Activated CD4-positive, alpha-beta T cell treated with anti-CD3 and anti-CD28 coated beads for 4 hours (primary cell): ENCODE measurements around the gene FBXL19.

Experiments used
- DNase-seq, 2 donors: peaks; one replicate each; pipeline ENCODE4 v3.0.0-alpha.2; 2020

The FBXL19 gene

GRCh38 chr16:30947859-30948666 is 24.7 kb downstream of the FBXL19 start:
- no peak for DNase-seq

DNA sequence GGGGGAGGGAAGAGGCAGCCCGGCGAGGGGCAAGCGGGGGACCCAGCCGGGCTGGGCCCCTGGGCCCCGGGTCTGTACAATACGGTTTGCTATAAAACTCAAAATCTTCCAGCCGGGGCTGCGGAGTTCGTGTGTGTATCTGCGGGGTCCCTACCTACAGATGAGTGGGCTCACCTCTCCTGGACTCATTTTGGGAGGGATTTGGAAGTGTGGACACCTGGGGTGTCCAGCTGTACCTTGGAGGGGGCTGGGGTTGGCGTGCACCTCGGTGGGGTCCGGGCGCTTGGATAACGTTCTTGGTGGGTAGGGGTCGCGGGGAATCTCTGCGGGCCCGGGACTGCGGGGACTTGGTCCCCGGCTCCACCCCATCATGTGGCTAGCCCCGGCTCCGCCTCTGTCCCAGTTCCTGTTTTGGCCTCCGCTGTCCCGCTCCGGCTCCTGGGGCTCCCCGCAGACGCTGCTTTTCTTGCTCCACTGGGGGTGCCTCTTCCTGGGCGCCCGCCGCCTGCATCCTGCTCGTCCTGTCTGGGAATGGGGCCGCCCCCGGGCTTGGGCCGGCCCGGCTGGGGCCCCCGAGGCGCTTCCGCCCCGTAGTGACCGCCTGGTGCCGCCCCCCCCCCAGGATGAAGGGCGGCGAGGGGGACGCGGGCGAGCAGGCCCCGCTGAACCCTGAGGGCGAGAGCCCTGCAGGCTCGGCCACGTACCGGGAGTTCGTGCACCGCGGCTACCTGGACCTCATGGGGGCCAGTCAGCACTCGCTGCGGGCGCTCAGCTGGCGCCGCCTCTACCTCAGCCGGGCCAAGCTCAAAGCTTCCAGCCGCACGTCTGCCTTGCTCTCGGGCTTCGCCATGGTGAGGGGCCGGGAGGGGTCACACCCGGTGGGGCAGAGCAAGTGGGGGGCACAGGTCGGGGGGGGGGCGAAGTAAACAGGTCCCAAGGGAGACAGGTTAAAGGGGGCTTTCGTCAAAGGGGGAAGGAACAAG is 25.6 kb downstream of the FBXL19 start, which contains the start of gene ORAI3:
ORAI3 (plus strand) TSS at position 402 of the 983 bp plus-strand sequence; CDS start at position 624, 222 bp downstream.
- peak in 1 of 2 donors; percentile 19 for DNase-seq

- DNase-seq: peak in 1 of 2 donors; percentile 28
Measured at GRCh38 chr16:30949650-30950515, 26.5 kb downstream of the FBXL19 start.

GRCh38 chr16:30950516-30951065 is 27.2 kb downstream of the FBXL19 start:
- DNase-seq: no peak

DNA sequence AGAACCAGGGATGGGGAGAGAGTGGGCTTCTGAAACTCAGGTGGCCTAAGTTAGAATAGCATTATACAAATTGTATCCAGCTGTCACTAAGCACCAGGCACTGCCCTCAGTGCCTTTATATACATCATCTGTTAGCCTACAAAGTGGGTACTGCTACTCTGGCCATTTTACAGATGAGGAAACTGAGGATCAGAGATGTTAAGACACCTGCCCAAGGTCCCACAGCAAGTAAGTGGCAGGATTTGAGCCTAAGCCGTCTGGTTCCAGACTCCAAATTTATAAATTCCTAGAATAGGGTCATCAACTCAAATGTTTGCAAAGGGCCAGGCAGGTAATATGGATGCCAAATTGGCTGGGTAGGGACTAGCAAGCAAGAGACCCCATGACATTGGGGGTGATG is 27.8 kb downstream of the FBXL19 start:
- DNase-seq: no peak

DNA sequence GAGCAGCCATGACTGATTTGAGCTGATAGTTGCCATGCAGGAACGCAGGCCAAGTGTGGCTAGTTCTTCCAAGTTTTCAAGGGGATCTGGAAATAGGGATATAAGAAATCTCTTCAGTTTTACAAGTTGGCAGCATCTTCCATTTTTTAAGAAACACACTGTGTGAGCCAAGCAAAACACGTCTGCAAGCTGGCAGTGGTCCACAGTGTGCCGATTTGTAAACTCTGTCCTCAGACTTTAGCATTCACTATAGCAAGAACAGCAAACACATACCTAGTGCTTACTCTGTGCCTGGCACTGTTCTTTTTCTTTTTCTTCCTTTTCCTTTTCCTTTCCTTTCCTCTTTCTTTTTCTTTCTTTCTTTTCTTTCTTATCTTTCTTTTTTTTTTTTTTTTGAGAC is 28.4 kb downstream of the FBXL19 start:
- DNase-seq: no peak

DNA sequence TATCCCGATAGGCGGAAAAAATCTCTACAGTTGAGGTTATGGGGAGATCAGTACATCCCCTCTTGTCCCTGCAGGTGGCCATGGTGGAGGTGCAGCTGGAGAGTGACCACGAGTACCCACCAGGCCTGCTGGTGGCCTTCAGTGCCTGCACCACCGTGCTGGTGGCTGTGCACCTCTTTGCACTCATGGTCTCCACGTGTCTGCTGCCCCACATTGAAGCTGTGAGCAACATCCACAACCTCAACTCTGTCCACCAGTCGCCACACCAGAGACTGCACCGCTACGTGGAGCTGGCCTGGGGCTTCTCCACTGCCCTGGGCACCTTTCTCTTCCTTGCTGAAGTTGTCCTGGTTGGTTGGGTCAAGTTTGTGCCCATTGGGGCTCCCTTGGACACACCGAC is 29.7 kb downstream of the FBXL19 start:
- DNase-seq: no peak

DNA sequence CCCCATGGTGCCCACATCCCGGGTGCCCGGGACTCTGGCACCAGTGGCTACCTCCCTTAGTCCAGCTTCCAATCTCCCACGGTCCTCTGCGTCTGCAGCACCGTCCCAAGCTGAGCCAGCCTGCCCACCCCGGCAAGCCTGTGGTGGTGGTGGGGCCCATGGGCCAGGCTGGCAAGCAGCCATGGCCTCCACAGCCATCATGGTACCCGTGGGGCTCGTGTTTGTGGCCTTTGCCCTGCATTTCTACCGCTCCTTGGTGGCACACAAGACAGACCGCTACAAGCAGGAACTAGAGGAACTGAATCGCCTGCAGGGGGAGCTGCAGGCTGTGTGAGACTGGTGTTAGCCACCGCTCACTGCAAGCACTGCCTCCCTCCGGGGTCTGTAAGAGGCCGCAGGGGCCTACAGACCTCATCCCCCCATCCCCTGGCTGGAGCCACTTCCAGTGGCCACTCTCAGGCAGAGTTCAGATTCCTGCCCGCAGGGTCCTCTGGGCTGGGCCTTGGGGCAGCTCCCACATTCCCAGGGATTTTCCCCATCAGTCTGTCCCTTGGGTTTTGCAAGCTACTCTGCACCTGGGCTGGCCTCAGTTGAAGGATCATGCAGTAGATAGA is 30.2 kb downstream of the FBXL19 start:
- peak; percentile 51 to 59 for DNase-seq

DNA sequence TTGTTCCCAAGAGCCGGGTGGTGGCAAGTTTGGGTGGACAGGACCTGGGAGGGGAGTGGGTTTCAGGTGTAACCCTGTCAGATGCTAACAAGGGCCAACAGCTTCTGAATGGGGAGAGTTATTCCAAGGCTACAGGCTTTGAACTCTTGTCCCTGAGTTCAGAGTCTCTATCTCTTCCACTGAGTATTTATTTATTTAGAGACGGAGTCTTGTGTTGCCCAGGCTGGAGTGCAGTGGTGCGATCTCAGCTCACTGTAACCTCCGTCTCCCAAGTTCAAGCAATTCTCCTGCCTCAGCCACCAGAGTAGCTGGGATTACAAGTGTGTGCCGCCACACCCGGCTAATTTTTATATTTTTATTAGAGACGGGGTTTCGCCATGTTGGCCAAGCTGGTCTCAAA is 31.6 kb downstream of the FBXL19 start:
- no peak for DNase-seq

DNA sequence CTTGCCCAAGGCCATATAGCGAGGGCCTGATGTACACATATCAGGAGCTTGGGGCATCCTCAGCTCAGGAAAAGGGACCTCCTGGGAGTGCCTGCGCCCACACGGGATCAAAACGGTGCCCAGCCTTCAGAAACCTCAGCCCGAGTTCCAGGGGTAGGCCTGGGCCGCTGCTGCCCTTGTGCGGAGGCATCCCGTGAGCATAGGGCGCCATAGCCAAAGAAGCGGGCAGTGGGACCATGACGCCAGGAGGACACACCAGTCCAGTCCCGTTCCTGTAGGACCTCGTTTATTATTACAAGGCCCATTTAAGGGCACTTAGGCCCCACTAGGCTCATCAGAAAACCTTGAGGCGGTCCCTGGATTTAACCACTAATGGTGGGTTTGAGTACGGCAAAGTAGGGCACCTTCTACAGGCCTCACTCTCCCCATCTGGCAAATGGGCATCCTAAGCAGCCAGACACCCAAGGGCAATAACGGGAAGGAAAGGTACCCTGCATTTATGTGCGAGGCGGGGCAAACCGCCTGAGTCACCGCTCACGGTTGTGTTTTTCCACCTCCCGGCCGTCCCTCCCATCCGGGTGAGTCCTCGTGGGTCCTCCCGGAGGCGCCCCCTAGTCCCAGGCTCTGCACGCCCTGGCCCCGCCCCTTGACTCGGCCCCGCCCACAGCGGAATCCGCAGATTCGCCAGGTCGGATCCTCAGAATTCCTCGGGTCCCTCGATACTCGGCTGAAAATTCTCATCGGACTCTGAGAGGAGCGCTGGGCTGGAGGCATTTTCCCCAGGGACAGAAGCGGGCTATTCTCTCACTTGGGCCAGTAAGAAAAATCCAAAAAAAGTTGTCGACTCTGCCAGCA is 33.5 kb downstream of the FBXL19 start:
- DNase-seq: peak; percentile 92 to 94

- DNase-seq: peak; percentile 97 to 99
Measured at GRCh38 chr16:30957456-30958174, 34.2 kb downstream of the FBXL19 start, which contains the start of gene SETD1A. TSS of gene SETD1A (plus strand) at chr16:30957754. CDS start at chr16:30958732, 978 bp downstream.

DNA sequence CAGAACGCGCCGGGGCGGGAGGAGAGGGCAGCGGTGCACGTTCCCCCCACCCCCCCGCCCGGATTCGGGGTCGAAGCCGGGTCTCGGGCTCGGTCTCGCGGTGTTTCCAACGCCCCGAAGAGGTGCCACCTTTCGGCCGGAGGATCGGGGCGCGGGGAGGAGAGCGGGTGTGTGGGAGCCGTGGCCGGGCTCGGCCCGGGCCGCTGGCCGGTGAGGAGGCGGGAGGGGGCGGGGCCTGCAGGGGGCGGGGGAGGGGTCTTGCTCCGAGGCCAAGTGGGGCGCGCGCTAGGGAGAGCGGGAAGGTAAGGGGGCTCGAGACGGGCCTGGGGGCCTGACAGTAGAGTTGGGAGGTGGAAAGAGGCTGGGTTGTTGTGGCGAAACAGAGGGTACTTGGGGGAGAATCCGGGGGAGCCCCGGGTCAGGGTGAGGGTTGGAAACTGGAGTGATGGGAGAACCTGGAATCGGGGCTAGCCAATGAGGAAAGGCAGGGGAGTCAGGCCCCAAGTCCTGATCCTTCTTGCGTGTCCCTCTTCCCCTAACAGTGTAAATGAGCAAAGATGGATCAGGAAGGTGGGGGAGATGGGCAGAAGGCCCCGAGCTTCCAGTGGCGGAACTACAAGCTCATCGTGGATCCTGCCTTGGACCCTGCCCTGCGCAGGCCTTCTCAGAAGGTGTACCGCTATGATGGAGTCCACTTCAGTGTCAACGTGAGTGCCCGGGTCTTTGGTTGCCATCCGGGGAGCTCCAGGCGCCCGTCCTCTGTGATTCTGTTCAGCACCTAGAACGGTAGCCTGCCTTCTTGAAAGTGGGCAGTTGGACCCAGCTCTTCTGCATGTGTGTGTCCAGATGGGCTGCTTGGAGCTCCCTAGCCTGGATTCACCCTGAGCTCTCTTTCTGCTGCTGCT is 35.1 kb downstream of the FBXL19 start:
- peak in 1 of 2 donors; percentile 60 for DNase-seq

DNA sequence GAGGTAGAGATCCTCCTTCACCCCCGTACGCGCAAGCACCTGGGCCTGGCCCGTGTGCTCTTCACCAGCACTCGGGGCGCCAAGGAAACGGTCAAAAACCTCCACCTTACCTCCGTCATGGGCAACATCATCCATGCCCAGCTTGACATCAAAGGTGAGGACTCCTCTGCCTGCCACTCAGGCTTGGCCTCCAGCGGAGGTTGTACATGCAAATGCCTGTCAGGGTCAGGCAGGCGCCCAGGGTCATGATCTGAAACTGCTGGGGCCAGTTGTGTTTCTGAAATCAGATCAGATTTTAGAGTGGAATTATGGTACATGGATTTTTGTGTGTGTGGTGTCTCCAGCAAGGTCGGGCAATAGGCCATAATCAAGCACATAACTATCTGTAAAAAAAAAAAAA is 38.0 kb downstream of the FBXL19 start:
- DNase-seq: no peak

DNA sequence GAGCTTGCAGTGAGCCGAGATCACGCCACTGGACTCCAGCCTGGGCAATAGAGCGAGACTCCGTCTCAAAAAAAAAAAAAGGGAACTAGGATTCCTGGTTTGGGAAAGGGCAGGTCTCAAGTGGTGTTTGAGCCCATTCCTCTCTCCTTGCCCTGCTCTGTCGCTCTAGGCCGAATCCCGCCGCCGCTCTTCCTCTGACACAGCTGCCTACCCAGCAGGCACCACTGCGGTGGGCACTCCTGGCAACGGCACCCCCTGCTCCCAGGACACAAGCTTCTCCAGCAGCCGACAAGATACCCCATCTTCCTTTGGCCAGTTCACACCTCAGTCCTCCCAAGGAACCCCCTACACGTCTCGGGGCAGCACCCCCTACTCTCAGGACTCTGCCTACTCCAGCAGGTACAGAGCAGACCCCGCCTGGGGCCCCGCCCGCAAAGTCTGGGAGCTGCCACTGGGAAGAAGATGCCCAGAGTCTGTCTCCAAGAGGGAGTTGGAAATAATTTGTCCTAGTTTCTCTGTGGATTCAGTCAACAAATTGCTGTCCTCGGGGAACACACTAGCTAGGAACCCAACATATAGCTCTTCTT is 40.6 kb downstream of the FBXL19 start:
- no peak for DNase-seq

DNA sequence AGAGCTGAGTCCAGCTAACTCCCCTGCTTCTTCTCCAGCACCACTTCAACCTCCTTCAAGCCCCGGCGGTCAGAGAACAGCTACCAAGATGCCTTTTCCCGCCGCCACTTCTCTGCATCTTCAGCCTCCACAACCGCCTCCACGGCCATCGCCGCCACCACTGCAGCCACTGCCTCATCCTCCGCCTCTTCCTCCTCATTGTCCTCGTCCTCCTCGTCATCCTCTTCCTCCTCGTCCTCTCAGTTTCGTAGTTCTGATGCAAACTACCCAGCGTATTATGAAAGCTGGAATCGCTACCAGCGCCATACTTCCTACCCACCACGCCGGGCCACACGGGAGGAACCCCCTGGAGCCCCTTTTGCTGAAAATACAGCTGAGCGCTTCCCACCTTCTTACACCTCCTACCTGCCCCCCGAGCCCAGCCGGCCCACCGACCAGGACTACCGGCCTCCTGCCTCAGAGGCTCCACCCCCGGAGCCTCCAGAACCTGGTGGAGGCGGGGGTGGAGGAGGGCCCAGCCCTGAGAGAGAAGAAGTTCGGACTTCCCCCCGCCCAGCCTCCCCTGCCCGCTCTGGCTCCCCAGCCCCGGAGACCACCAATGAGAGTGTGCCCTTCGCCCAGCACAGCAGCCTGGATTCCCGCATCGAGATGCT is 41.3 kb downstream of the FBXL19 start:
- DNase-seq: no peak

DNA sequence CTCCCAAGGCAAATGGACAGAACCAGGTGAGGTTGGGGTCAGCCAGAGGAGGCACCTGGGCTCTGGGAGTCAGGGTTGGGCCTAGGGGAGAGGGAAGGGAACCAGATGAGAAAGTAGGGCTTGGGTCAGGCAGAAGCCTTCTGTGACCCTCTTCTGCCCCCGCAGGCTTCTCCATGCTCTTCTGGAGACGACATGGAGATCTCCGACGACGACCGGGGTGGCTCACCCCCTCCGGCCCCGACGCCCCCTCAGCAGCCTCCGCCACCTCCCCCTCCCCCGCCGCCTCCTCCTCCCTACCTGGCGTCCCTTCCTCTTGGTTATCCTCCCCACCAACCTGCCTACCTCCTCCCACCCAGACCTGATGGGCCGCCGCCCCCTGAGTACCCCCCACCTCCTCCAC is 42.1 kb downstream of the FBXL19 start:
- DNase-seq: no peak

DNA sequence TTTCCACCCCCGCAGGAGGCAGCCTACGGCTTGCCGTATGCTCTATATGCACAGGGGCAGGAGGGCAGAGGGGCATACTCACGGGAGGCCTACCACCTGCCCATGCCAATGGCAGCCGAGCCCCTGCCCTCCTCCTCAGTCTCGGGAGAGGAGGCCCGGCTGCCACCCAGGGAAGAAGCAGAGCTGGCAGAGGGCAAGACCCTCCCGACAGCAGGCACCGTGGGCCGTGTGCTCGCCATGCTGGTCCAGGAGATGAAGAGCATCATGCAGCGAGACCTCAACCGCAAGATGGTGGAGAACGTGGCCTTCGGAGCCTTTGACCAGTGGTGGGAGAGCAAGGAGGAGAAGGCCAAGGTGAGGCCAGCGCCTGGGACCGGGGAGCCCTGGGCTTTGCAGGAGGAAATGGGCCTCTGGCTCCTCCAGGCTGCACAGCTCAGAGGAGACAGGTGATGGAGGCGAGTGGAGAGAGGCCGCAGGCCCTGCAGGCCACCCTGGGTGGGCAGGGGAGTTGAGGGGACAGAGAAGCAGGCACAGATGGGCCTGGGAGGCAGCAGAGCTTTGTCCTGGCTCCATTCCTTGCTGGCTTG is 42.8 kb downstream of the FBXL19 start:
- DNase-seq: no peak

DNA sequence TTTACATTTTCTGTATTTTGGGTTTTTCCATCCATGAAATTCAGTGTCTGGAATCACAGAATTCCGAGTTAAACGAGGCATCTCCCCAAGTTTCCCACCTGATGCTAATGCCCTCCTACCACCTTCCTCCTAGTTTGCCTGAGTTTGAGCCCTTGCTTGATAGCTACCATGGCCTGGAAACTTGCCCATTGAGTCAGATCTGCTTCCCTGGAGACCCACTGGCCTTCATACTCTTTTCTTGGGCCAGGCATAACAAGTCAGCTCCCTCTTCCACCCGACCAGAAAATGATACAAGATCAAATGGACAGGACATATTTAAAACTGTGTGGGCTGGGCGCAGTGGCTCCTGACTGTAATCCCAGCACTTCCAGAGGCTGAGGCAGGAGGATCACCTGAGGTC is 44.4 kb downstream of the FBXL19 start:
- no peak for DNase-seq
